GM18511 (cell line): ENCODE data around the gene RAI1.
A peak's percentile ranks its signal among the peaks of the same experiment; 100 is the strongest.

Source experiments
- ATAC-seq: cut with Tn5 transposase; IDR thresholded peaks from one replicate; pipeline ENCODE4 v1.9.1; 2021; ENCODE audit warnings: mild to moderate bottlenecking, moderate library complexity; ENCODE audit not compliant: unreplicated experiment

The RAI1 gene

DNA sequence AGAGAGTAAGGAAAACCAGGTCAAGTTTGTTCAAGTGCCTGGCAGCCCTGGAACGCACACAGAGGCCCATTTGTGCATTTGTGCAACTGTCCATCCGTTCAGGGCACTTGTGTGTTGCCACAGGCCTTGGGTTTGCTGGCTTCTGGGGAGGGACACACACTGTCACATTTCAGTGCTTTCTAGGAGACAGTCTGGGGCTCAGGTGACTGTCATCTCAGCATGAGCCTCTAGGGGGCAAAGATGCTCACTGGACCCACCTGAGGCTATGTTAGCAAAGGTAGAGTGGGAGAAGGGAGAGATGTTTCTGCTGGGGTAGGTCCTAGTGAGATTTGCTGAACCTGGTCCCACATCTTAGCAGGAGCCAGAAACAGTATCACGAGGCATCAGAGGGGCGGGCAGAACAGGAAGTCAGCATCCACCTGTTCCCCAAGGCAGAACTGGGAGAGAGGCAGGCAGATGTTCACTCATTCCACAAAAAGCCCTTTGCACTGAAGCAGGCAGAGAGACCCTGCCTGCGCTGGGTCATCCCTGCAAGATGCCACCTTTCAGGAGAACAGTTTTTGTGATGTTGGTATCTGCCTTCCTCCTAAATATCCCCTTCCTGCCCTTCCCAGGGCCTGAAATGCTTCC, 48.5 kb downstream of the RAI1 start:
- ATAC-seq: peak; percentile 54

DNA sequence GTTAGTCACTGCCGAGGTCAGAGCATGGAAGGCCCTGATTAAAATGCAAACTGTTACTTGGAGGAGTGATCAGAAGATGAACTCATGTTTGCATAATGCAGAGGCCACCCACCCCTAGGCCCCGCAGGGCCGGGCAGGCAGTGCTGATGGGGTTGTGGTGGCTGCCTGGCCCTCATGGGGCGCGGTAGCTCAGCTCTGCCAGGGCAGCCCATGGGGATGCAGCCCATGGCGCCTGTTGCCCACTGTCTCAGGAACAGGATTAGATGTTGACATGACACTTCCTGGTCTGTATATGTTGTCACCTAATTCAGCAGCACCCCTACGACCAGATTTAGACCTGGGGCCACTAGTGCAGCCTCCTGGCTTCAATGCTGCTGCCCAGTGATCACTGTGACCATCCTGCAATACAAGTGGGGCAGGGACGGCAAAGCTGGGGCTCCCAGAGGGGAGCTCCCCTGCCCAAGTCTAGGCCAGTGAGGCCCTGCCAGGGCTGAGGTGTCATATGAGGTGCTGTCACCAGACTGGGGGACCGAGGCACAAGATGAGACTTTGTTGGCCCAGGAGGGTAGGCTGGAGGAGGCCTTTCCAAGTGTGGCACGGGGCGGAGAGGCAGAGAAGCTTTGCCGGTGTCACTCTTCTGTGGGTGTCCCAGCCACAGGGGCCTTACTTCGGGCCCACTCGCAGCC, 49.1 kb downstream of the RAI1 start:
- no peak for ATAC-seq

DNA sequence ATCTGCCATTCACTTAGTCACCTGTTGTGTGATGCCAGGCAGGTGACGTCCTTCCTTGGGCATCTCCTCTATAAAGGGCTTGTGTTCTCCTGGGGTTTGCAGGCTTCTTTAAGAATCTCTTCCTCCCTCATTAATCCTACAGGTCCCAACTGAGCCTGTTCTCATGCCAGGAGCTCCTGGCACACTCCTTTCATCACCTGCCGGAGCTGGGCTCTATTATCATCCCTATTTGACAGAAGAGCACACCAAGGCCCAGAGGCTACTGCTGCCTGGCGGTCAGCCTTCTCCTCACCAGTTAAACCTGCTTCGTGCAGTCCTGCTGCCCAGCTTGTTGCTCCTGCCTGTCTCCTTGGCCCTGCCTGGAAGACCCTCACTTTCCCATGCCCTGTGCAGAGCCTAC, 51.2 kb downstream of the RAI1 start:
- no peak for ATAC-seq

DNA sequence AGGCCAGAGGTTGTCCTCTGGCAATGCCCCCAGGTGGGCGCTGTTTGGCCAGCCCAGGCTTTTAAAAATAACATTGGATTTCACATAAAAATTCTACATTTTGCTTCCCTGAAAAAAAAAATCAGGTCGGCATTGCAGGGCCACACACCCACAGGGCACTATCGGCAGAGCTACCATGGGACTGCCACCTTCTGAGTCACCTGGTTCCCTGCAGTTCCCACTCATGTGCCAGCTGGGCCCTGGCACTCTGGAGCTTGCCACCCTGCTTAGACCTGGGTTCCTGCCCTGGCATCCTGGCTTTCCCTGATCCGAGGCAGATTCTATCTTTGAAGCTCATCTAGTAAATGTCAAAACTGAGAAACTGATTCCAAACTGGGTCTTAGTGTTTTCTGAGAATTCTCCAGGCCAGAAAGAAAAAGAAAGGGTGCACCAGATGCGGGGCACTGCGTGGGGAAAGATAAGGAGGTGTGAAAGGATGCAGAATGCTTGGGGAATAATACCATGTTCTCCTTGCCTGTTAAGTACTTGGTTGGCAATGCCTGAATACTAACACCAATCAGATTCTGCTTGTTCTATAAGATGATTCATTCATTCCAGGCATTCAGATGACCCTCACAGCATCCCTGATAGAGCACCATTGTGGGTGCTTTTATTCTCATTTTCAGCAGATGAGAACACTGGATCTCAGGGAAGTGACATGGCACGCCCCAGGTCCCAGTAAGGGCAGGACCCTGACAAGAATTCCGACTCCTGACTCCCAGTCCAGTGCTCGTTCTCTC, 51.8 kb downstream of the RAI1 start:
- ATAC-seq: no peak

DNA sequence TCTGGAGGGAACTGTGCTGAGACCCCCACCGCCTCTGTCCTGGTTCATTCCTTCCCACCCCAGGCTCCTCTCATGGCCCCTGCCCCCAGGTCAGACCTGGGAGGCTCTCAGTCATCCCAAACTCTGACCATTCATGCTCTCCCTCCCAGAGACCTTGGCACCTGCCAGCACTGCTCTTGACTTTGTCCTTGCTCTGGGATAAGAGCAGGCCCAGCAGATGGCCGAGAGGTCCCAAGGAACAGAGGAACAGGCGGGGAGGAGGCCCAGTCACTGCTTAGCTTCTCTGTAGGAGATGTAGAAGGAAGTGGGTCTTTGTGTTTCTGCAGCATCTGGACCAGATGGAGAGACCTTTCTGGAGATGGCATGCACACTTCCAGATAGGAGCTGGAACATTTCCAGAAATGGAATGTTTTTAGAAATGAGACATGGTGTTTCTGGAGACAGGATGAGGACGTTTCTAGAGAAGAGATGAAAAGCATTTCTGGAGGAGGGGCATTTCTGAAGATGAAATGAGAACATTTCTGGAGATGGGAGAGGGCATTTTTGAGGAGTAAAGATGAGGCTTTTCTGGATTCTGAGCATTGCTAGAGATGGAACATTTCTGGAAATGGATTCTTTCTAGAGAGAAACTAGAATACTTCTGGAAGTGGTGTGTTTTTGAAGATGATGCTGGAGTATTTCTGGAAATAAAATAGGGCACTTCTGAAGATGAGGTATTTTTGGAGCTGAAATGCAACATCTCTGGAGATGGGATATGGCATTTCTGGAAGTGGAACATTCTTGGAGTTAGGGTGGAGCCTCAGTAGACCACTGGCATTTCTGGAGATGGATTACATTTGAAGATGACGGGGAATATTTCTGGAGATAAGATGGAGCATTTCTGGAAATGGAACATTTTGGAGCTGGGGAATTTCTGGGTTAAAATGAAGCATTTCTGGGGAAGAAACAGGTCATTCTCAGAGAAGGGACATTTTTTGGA, 55.2 kb downstream of the RAI1 start:
- no peak for ATAC-seq

DNA sequence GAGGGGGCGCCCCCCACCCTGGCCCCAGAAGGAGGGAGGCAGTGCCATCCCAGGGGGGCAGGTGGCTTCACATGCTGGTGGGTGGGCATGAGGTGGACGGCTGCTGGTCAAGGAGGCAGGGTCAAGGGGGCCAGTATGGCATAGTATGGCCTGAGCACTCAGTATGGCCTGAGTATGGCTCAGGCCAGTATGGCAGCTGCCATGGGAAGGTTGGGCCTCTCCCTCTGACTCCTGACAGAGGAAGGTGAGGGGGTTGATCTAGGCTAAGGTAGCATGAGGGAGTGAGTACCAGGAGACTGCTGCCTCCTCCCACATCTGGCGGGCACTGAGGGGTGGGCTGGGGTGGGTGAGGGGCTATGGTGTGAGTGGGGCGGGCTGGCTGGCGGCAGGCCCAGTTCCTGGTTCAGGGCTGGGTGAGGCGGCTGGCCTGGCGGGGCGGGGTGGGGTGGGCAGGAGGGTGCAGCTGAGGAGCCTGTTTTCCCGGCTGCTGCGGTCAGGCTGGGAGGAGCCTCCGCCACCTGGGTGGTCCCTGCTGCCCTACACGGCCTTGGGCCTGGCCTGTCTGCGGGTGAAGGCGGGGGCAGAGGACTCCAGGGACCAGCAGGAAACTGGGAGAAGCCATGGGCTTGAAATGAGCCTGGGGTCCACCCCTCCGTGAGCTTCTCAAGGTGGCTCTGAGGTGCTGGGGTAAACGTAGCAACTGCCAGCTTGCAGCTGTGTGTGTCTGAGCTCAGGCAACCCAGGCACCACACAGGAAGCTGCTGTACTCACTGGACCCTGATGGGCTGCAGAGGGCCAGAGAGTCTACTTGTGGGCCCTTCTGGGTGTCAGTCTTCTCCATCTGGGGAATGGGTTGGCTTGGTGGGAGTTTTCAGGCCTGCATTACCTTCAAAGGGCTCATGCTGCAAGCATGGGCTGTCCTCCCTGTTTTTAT, 57.0 kb downstream of the RAI1 start:
- no peak for ATAC-seq

DNA sequence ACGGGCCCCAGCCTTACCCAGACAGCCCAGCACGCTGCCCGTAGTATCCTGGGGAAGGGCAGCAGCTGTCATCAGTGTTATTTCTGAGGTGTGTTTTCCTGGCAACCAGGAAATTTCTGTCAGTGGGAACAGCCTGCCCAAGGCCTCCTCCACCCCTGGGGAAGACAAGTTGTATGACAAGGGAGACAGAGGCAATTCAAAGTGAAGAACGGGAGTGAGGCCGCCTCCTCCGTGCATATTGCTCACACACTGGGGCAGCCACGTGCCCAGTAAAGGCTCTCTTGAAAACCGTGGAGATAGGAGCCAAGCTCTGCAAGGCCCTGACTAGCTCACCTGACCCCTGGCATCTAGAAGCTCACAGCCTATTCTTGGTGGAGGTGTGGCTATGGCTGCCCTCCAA, 57.6 kb downstream of the RAI1 start:
- no peak for ATAC-seq

DNA sequence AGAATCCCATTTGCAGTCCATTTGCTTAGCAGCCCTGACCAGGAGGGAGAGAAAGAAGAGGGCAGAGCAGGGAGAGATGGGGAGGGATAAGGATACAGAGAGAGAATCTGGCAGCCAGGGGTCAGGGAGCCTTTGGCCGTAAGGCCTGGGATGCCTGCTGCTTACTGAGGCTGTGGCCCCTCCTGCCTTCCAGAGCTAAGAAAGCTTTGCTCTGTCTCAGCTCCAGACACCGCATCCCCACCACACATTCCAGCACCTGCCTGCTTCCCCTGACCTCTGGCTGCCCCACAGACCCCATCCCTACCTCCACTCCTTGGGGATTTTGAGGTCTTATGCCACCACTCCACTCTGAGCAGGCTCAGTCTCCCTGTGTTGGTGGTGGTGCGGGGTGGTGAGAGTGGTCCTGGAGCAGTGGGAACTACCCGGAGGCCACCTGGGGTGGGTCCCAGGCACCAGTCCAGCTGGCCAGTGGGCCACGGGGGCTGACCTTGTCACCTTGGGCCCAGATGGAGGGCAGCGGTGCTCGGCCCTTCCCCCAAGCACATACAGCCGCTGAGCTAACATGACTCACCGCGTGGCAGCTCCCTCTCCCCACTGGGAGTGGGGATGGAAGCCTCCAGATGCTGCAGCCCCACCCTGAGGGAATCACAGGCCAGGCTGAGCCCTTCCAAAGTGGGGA, 58.3 kb downstream of the RAI1 start:
- no peak for ATAC-seq

DNA sequence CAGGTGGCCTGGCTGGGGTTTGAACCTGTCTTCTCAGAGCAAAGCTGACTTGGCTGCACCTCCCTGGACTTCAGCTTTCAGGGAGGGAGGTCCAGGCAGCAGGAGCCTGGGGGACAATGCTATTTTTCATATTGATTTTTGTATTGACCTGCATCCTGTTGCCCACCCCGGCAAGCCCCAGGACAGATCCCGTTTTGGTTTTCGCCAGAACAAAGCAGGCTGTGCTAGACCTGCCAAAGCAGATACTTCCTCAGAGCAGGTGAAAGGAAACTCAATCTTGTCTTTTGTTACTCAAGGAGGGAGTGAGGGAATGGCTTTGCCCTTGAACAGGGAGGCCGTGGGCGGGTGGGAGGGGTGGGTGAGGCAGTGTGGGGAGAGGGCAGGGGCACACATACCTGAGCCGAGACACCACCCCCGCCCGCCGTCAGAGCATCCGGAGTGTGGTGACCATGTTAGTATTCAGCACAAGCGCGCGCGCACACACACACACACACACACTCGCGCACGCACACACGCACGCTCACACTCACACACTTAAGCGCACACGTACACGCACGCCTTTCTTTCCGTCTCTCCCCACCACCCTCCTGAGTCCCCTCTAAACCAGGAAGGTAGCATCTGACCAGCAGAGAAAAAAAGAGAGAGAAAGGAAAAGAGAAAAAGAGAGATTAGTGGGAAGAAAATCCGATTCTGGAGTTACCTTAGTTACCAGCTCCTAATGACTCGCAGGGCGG, 59.5 kb downstream of the RAI1 start:
- no peak for ATAC-seq

DNA sequence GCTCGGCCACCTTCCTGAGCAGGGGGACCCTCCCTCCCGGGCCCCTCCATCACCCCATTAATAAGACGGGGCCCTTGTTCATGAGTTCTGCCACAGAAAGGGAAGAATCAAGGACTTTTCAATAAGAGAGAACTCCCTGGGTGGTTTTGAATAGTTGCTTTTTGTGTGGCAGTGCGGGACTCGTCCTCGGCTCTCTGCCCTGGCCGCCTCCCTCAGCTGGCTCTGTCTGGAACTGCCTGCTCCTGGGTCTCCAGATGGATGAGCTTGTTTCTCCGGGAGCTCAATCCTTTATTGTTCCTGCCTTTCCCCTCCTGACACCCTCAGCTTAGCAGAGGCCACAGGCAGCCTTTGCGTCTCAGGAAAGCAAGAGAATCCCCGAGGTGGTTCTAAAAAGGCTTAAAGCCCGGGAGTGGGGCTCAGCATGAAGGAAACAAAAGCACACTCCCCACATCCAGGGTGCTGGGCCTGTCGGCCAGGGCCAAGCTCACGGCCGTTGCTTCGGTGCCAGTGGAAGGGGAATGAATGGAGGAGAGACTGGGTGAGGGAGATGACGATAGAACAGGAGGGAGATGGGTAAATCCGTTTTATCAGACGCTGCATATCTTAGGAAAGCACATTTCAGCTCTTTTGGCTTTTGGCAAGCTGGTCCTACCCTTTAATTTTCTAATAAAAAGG, 60.2 kb downstream of the RAI1 start:
- no peak for ATAC-seq

DNA sequence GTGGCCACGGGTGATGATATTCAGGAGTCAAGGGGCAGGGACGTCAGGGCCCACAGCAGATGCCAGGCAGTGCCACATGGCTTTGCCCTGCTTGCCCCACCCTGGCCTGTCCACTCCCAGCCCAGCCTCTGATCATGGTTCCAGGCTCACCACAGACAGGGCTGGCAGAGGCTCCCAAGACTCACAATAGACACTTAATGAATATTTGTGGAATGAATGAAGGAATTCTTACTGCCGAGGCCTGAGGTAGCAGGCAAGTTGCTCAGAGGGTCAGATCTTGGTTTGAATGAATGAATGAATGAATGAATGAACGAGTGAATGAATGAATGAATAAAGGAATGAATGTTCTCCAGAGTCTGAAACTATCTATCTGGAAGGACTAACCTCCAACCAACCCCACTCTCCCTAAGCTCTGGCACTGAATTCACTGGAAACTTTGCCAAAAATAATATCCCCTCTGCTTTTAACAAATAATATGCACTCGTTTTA, 60.9 kb downstream of the RAI1 start:
- ATAC-seq: no peak

DNA sequence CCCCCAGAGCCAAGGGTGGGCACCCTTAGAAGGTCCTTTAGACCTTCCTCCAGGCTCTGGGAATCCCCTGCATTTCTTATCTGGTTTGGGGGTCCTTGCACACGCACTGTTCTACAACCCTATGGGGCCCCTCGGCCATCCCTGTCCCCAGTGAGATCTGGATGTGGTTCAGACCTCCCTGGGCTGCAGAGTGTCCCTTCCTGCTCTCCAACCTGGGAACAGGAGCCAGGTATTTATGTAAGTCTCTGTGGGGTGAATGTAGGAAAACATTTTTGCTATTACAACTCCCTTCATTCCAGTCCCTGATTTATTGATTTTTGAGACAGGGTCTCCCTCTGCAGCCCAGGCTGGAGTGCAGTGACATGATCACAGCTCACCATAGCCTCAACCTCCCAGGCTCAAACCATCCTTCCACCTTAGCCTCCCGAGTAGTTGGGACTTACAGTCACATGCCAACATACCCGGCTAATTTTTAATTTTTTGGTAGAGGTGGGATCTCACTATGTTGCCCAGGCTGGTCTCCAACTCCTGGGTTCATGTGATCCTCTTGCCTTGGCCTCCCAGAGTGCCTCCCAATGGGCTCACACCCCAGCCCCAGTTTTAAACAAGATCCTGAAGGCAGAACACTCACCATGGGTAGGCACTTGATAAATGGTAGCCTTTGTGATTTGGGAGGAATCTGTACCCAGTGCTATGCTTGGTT, 61.6 kb downstream of the RAI1 start:
- no peak for ATAC-seq

DNA sequence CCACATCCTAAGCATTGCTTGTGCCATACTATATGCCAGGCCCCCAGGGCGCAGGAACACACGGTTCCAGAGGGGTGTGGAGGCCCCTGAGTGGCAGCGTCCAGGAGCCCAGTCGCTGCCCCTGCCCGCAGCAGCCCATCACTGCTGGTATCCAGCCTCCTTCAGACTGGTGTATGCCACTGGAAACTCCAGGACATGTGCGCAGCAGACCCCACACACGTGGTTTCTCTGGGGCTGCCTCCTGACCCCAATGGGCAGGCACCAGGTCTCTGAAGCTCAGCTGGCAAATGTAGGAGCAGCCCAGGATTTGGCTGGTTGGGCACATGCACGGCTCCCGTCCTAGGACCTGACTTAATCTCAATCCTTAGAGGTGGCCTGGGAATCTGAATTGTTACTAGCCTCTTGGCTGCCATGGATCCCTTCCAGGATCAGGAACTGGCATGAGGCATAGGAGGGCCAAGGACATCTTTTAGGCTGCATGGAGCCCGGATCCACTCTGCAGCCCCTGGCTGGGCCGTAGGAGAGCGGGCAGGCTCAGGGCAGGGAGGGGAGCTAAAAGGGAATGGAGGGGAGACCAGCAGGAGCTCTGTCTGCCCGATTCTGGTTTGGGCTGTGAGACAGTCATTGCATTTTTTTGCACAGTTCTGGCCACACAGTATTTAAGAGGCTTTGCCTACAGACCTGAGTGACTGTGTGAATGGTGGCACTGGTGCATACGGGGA, 62.3 kb downstream of the RAI1 start:
- ATAC-seq: no peak

DNA sequence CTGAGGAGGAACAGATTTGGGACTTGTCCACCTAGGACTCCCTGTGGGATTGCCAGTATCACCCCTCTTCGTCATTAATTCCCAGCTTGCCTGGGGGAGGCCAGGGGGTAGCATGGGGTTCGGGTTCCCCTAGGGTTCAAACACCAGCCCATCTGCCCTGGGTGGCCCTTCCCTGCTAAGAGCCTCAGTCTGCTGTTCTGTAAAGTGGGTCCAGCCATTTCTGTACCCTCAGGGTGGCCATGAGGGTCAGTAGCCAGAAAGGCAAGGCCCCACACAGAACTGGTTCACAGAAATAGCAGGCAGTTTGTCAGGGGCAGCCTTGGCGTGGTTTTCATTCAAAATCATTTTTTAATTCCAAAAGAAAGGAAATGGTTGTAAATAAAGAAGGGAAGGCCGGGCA, 62.9 kb downstream of the RAI1 start:
- ATAC-seq: no peak

DNA sequence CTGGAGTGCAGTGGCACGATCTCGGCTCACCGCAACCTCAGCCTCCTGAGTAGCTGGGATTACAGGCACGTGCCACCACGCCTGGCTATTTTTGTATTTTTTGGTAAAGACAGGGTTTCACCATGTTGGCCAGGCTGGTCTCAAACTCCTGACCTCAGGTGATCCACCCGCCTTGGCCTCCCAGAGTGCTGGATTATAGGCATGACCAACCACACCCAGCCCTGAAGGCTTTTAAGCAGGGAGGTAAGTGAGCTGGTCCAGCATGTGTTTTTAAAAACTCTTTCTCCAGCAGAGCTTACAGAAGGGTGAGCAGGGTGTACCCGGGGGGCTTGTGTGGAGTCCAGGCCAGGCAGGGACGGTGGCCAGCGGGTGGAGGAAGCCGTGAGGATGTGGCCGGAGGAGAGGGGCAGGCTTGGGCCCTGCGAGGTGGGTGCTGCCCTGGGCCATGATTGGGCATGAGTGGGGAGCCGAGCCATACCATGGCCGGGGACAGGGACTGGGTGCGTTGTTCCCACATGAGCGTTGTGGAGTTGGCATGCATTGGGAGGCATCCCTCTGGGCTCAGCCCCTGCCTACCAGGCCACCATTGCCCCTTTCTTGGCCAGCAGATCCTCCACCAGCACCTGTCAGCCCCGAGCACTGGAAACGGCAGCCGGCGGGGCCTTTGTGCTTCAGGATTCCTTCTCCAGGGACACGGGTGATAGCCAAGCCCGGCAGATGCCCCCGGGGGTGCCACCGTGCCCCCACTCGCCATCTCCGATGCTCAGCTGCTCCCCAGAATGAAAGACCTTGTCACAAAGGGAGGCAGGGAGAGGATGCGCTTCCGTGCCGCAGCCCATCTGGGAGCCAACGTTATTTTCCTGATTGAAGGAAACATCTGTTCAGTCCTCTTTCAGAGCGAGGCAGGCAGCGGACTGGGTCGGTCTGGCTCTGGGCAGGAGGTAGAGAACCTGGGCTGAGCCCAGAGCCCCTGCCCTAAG, 64.5 kb downstream of the RAI1 start:
- ATAC-seq: no peak

DNA sequence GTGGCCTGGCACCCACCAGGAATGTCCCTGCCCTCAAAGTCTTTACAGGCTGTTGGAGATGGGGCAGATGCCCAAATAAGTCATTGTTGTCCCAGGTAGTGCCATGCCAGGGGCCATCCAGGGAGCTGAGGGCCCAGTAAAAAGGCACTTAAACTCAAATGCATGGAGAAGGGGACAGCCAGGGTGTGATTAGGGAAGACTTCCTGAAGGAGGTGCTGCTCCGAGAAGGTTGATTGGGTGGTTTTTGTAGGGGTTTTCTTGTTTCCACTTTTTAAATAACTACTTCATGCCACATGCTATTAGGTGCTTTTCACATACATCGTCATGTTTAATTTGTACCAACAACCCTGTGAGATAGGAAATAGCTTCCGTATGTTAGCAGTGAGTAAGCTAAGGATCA, 66.9 kb downstream of the RAI1 start:
- no peak for ATAC-seq
